ENCODE measurements around the gene NUDCD3.

NUDCD3 gene

DNA sequence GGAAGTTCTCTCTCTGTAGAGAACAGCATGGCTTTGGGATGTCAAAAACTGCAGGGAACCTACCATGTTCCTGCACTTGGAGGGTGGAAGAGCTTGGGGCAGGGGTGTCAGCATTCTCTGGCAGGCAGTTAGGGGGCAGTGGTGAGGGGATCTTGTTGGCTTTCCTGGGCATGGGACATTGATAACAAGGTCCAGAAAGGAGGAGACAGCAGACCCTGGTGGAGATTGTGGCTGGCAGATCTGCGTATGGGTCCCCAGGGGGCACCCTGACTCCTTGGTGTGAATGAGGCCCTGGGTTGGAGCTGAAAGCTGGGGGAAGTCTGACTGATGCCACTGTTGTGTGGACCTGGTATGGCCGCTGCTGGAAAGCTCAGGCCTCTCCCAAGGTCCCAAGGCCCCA lies 142.2 kb downstream of the NUDCD3 start:
- FAIRE-seq: no peak

GRCh38 chr7:44347546-44348114 lies 142.8 kb downstream of the NUDCD3 start:
- no peak for FAIRE-seq

GRCh38 chr7:44346063-44346462 lies 144.4 kb downstream of the NUDCD3 start:
- FAIRE-seq: no peak

- FAIRE-seq: no peak
Observed at GRCh38 chr7:44341401-44341800, 149.1 kb downstream of the NUDCD3 start.

DNA sequence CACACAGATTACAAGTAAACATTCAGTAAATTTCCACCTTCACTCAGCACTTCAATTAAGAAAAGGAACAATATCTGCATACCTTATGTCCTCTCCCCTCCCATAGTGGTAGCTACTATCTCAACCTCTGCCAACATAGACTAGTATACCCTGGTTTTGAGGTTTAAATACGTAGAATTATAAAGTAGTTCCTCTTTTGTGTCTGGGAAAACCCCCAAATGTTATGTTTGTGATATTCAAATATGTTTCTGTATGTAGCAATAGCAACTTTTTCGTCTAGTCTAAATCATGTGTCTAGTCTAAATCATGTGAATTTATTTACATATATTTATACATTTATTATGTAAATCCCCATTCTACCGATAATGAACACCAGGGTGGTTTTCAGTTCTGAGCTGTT lies 151.9 kb downstream of the NUDCD3 start:
- no peak for FAIRE-seq

- FAIRE-seq: no peak
Observed at GRCh38 chr7:44336491-44336890, 154.0 kb downstream of the NUDCD3 start.

- FAIRE-seq: no peak
Observed at GRCh38 chr7:44335184-44335583, 155.3 kb downstream of the NUDCD3 start.

- no peak for FAIRE-seq
Observed at GRCh38 chr7:44334734-44335097, 155.7 kb downstream of the NUDCD3 start.

GRCh38 chr7:44333911-44334733 lies 156.3 kb downstream of the NUDCD3 start:
- no peak for FAIRE-seq

DNA sequence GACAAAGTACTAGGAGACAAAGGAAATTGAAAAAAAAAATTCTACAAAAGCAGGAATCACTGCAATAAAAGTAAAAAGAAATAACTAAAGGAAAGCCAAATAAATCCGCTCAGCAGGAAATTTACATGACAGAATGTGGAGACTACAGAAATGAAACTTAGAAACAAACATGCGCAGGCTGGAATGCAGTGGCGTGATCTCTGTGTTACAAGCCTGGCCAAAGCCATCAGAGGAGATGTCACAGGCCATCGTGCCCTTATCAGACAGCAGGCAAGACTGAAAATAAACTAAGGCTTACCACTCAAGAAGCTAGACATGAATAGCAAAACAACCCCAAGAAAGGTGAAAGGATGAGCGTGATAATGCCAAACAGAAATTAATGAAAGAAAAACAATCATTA lies 158.8 kb downstream of the NUDCD3 start:
- FAIRE-seq: no peak

- FAIRE-seq: no peak
Observed at GRCh38 chr7:44330331-44330730, 160.1 kb downstream of the NUDCD3 start.

- no peak for FAIRE-seq
Observed at GRCh38 chr7:44329888-44330287, 160.6 kb downstream of the NUDCD3 start.

All from islet of Langerhans (tissue), 1 donor.